GM23338 (cell line): Measurements from ENCODE around the gene ACSF3.

ENCODE experiments used
- EZH2 ChIP-seq: fragments of 200-600 bp; sonication (generic); IDR thresholded peaks from one replicate; pipeline ENCODE4 v1.8.0; 2017; ENCODE audit warnings: antibody characterized with exemption, mild to moderate bottlenecking, low read depth; ENCODE audit not compliant: unreplicated experiment
- EZH2phosphoT487 ChIP-seq: fragments of 200-600 bp; sonication (generic); IDR thresholded peaks from one replicate; pipeline ENCODE4 v1.8.1; 2018; ENCODE audit warnings: antibody characterized with exemption; ENCODE audit not compliant: unreplicated experiment
- POLR2AphosphoS5 ChIP-seq: IDR thresholded peaks from 2 replicates; pipeline ENCODE4 v1.6.1; 2016; ENCODE audit warnings: antibody characterized with exemption, low read depth
- TF ChIP-seq, protein P1 (sequence below), 2 experiments: fragments of 200-600 bp in 1 of 2; sonication (generic) in 1 of 2; conservative IDR thresholded peaks; 2 replicates each; pipeline versions ENCODE4 v1.5.1 to v1.6.1; 2016 to 2017; ENCODE audit warnings: antibody characterized with exemption in 2 of 2, low read depth in 2 of 2, mild to moderate bottlenecking in 2 of 2, moderate library complexity in 1 of 2

DNA sequence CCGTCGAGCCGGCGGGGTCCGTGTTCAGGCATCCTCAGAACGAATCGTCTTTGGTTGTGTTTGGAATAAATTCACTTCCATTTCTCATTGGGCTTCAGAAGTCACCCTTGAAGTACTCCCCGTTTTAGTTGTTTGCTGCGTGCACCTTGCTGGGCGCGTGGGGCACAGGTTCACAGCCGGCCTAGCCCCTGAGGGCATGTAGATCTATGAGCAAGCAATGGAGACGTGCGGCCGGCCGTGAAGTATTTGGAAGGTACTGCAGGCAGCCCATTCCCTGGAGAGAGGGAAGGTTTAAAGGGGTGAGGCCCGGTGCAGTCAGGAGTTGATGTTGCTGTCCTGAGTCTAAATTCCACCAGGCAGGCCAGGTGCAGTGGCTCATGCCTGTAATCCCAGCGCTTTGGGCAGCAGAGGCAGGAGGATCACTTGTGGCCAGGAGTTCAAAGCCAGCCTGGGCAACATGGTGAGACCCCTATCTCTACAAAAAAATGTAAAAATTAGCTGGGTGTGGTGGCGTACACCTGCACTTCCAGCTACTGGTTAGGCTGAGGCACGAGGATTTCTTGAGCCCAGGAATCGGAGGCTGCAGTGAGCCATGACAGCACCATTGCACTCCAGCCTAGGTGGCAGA, 714 bp downstream of the ACSF3 start:
- TF ChIP-seq EZH2phosphoT487 (no peak), POLR2AphosphoS5 (no peak), EZH2 (no peak)
- TF ChIP-seq, protein P1, sequence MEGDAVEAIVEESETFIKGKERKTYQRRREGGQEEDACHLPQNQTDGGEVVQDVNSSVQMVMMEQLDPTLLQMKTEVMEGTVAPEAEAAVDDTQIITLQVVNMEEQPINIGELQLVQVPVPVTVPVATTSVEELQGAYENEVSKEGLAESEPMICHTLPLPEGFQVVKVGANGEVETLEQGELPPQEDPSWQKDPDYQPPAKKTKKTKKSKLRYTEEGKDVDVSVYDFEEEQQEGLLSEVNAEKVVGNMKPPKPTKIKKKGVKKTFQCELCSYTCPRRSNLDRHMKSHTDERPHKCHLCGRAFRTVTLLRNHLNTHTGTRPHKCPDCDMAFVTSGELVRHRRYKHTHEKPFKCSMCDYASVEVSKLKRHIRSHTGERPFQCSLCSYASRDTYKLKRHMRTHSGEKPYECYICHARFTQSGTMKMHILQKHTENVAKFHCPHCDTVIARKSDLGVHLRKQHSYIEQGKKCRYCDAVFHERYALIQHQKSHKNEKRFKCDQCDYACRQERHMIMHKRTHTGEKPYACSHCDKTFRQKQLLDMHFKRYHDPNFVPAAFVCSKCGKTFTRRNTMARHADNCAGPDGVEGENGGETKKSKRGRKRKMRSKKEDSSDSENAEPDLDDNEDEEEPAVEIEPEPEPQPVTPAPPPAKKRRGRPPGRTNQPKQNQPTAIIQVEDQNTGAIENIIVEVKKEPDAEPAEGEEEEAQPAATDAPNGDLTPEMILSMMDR (conservative IDR thresholded peaks at IDR 0.05; ENCODE audit: low read depth in 2 of 2): no peak
